ENCODE results near the gene ALKBH8. TPM values are rescaled to one million over a fixed set of nuclear protein-coding genes. Genes with fewer than 3 reads are reported as not detected.

Gene ALKBH8
- total RNA-seq, 2 experiments from 2014 or later, result 12.2 to 16.8 TPM

DNA sequence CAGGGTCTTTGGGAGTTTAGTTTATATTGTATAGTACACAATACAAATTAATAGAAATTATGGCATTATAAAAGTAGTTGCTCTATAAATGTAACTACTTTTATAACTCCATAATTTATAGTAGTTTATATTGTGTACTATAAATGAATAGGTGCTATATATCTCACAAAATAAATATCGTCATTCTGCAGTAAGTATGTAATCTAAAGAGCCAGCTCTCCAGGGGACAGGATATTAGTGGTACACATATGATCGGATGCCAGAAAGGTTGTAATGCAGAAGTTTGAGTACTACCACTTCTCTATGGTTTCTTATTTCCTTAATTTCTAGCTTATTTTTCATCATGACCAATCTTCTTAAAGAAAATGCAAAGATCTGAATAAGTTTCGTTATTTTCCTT lies 87.7 kb downstream of the ALKBH8 start:
- ChIA-PET POLR2A (interaction anchor here (1.0 to 1.3 kb wide), 2 partner anchors 9 to 51 kb away, joined by 3 to 4 read pairs; no protein-coding TSS in a partner anchor), CTCF (ENCODE audit: unreplicated experiment) (no interaction called here)
- Histone ChIP-seq H3K9me3 (ENCODE audit: low read length) (no peaks in the 10 kb centered on the region), H3K4me2 (ENCODE audit: low read length) (no peak overlapping the region), H2AFZ (ENCODE audit: low read length) (no peak overlapping the region), H3K27ac (ENCODE audit: low read depth, low read length, poor library complexity, severe bottlenecking) (no peak overlapping the region), H3K79me2 (ENCODE audit: insufficient read depth, low read depth, low read length) (no peaks in the 10 kb centered on the region), H3K4me3 (ENCODE audit: low read depth, low read length, poor library complexity, severe bottlenecking) (no peak overlapping the region), H4K20me1 (ENCODE audit: insufficient read depth, low read length) (no peaks in the 10 kb centered on the region), H3K9me2 (ENCODE audit: insufficient read depth, low read length) (no peaks in the 10 kb centered on the region), H3K4me1 (ENCODE audit: insufficient read depth, low read length, poor library complexity, severe bottlenecking) (no peaks in the 10 kb centered on the region), H3K36me3 (ENCODE audit: insufficient read depth, low read length) (no peaks in the 10 kb centered on the region)
- intact Hi-C loops (cut with micrococcal nuclease; ENCODE audit: unreplicated experiment), result no loop called here
- DNase-seq (ENCODE audit: low spot score), result no peak
- TF ChIP-seq EZH2phosphoT487 (IDR thresholded peaks at IDR 0.05; ENCODE audit: borderline replicate concordance, low read depth, low read length), result no peak
- TF ChIP-seq, protein P1, sequence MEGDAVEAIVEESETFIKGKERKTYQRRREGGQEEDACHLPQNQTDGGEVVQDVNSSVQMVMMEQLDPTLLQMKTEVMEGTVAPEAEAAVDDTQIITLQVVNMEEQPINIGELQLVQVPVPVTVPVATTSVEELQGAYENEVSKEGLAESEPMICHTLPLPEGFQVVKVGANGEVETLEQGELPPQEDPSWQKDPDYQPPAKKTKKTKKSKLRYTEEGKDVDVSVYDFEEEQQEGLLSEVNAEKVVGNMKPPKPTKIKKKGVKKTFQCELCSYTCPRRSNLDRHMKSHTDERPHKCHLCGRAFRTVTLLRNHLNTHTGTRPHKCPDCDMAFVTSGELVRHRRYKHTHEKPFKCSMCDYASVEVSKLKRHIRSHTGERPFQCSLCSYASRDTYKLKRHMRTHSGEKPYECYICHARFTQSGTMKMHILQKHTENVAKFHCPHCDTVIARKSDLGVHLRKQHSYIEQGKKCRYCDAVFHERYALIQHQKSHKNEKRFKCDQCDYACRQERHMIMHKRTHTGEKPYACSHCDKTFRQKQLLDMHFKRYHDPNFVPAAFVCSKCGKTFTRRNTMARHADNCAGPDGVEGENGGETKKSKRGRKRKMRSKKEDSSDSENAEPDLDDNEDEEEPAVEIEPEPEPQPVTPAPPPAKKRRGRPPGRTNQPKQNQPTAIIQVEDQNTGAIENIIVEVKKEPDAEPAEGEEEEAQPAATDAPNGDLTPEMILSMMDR (conservative IDR thresholded peaks at IDR 0.05; ENCODE audit: low read length), result no peak
- BruUV-seq (replicated peaks), result no TSS peak

- CTCF ChIA-PET (ENCODE audit: unreplicated experiment), result no interaction called here
These were observed 91.7 kb downstream of the ALKBH8 start for GRCh38 chr11:107473792-107474191.

DNA sequence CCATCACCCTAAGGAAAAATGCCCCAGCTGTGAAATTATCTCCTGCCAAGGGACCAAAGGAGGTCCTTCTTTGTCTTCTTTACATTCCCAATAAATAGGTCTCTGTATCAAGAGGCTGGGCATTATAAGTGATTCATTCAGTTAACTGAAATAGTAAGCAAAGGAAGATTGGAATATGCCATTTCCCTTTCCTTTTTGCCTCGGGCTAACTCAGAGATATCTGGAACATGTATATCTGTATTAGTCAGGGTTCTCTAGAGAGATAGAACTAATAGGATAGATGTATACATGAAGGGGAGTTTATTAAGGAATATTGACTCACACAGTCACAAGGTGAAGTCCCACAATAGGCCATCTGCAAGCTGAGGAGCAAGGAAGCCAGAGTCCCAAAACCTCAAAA lies 92.6 kb downstream of the ALKBH8 start:
- BruUV-seq (replicated peaks), result no TSS peak
- no peak for DNase-seq (ENCODE audit: low spot score)
- ChIA-PET CTCF (ENCODE audit: unreplicated experiment) (no interaction called here), POLR2A (no interaction called here)
- H3K27ac ChIP-seq (ENCODE audit: low read depth, low read length, poor library complexity, severe bottlenecking), result no peak overlapping the region
- TF ChIP-seq, protein P1 (conservative IDR thresholded peaks at IDR 0.05; ENCODE audit: low read length), result no peak
- no peak for TF ChIP-seq EZH2phosphoT487 (IDR thresholded peaks at IDR 0.05; ENCODE audit: borderline replicate concordance, low read depth, low read length)
- H3K9me3 ChIP-seq (ENCODE audit: low read length), result no peaks in the 10 kb centered on the region
- no peaks in the 10 kb centered on the region for H4K20me1 ChIP-seq (ENCODE audit: insufficient read depth, low read length)
- H3K79me2 ChIP-seq (ENCODE audit: insufficient read depth, low read depth, low read length), result no peaks in the 10 kb centered on the region
- H2AFZ ChIP-seq (ENCODE audit: low read length), result no peak overlapping the region
- no peaks in the 10 kb centered on the region for H3K9me2 ChIP-seq (ENCODE audit: insufficient read depth, low read length)
- no peak overlapping the region for H3K4me2 ChIP-seq (ENCODE audit: low read length)
- no peaks in the 10 kb centered on the region for H3K4me1 ChIP-seq (ENCODE audit: insufficient read depth, low read length, poor library complexity, severe bottlenecking)
- intact Hi-C loops (cut with micrococcal nuclease; ENCODE audit: unreplicated experiment), result no loop called here
- no peak overlapping the region for H3K4me3 ChIP-seq (ENCODE audit: low read depth, low read length, poor library complexity, severe bottlenecking)
- no peaks in the 10 kb centered on the region for H3K36me3 ChIP-seq (ENCODE audit: insufficient read depth, low read length)

More at GRCh38 chr11:107473792-107474191, 91.7 kb downstream of the ALKBH8 start:
- Histone ChIP-seq H3K79me2 (ENCODE audit: insufficient read depth, low read depth, low read length) (no peaks in the 10 kb centered on the region), H4K20me1 (ENCODE audit: insufficient read depth, low read length) (no peaks in the 10 kb centered on the region), H2AFZ (ENCODE audit: low read length) (no peak overlapping the region), H3K36me3 (ENCODE audit: insufficient read depth, low read length) (no peaks in the 10 kb centered on the region), H3K9me2 (ENCODE audit: insufficient read depth, low read length) (no peaks in the 10 kb centered on the region), H3K4me1 (ENCODE audit: insufficient read depth, low read length, poor library complexity, severe bottlenecking) (no peaks in the 10 kb centered on the region), H3K4me3 (ENCODE audit: low read depth, low read length, poor library complexity, severe bottlenecking) (no peak overlapping the region), H3K9me3 (ENCODE audit: low read length) (no peaks in the 10 kb centered on the region), H3K4me2 (ENCODE audit: low read length) (no peak overlapping the region), H3K27ac (ENCODE audit: low read depth, low read length, poor library complexity, severe bottlenecking) (no peak overlapping the region)
- BruUV-seq (replicated peaks), result no TSS peak
- TF ChIP-seq, protein P1 (conservative IDR thresholded peaks at IDR 0.05; ENCODE audit: low read length), result no peak
- TF ChIP-seq EZH2phosphoT487 (IDR thresholded peaks at IDR 0.05; ENCODE audit: borderline replicate concordance, low read depth, low read length), result no peak
- DNase-seq (ENCODE audit: low spot score), result no peak
- POLR2A ChIA-PET, result no interaction called here
- intact Hi-C loops (cut with micrococcal nuclease; ENCODE audit: unreplicated experiment), result no loop called here

Data from OCI-LY7 (cell line).